Thoracic aorta (tissue), 2 donors: Measurements from ENCODE around the gene SFT2D1. TPM values are rescaled to one million over a fixed set of nuclear protein-coding genes. Genes with fewer than 3 reads are reported as not detected.

Experiments used
- ATAC-seq: fragments of 150-250 bp; one replicate; pipeline ENCODE4 v1.8.0; 2017; ENCODE audit warnings: low read depth; ENCODE audit not compliant: insufficient number of reproducible peaks, low FRiP score
- DNase-seq: peaks from one replicate; pipeline ENCODE4 v3.0.0-alpha.2; 2020; ENCODE audit warnings: low spot score
- H3K27ac ChIP-seq, 2 donors: fragments of 200-600 bp; sonication (generic); 1 replicate in 1 of 2; 2 replicates in 1 of 2; pipeline ENCODE4 v1.5.1; 2016; ENCODE audit warnings: mild to moderate bottlenecking in 2 of 2, moderate library complexity in 2 of 2
- H3K27me3 ChIP-seq: fragments of 200-600 bp; sonication (generic); replicated peaks from 2 replicates; pipeline ENCODE4 v1.6.0; 2016; ENCODE audit warnings: mild to moderate bottlenecking; ENCODE audit not compliant: insufficient read depth
- H3K36me3 ChIP-seq: fragments of 200-600 bp; sonication (generic); one replicate; pipeline ENCODE4 v1.5.1; 2016
- H3K4me1 ChIP-seq, 2 donors: fragments of 200-600 bp; sonication (generic); 1 replicate in 1 of 2; 2 replicates in 1 of 2; pipeline versions ENCODE4 v1.5.1 to v1.6.0; 2016; ENCODE audit warnings: low read depth in 2 of 2, mild to moderate bottlenecking in 1 of 2; ENCODE audit not compliant: control insufficient read depth in 1 of 2
- H3K4me3 ChIP-seq: fragments of 200-600 bp; sonication (generic); 2 replicates; pipeline ENCODE4 v1.5.1; 2016; ENCODE audit warnings: mild to moderate bottlenecking
- H3K9me3 ChIP-seq: fragments of 200-600 bp; sonication (generic); 2 replicates; pipeline ENCODE4 v1.5.1; 2016
- CTCF ChIP-seq: fragments of 200-600 bp; sonication (generic); IDR thresholded peaks from one replicate; pipeline ENCODE4 v1.5.1; 2019; ENCODE audit warnings: antibody characterized with exemption
- total RNA-seq, 2 donors: library from RNA; depleted of rRNA; stranded (reverse); fragments of >200 nt; gene quantifications; one replicate each; pipeline versions ENCODE4 v1.1.0 to v1.2.3, GENCODE V29; 2016

The SFT2D1 gene
- total RNA-seq, 2 donors from 2014 or later, result 23.3 to 27.9 TPM

DNA sequence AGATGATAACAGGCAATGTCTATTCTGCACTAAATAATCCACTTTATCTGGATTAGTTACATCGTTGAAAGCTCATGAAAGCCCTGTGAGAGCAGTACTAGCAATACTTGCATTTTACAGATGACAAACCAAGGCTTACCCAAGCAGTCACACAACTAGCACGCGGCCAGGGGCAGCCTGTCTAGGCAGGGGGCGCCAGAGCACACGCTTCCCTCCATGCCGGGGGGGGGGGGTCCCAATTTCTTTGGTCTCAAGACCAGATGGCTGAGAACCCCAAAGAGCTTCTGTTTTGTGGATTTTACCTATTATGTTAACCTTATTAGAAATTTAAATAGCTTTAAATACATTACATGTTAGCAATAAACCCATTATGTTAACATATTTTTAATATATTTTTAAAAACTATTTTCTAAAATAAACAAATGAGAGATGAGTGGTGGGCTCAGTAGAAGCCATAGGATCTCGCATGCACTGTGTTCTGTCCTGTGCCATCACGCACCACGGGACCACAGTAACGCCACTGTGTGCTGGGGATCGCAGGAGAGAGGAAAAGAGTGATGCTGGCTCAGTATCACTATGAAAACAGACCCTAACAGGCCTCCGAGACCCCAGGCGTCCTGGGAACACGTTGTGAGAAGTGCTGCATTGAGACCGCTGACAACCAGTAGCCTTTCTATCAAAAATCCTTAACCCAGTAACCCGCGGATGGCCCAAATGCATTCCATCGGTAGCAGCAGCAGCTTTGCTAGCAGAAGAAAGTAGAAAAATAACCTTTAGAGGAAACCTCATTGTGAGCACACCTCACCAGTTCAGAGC lies 28.9 kb downstream of the SFT2D1 start:
- H3K27me3 ChIP-seq, result peaks cover 6% of the 10 kb centered on the region
- no peak overlapping the region for H3K27ac ChIP-seq
- H3K4me3 ChIP-seq, result no peak overlapping the region
- H3K4me1 ChIP-seq, result peaks cover 0 to 2% of the 10 kb centered on the region in 2 donors
- H3K36me3 ChIP-seq, result no peaks in the 10 kb centered on the region
- H3K9me3 ChIP-seq, result no peaks in the 10 kb centered on the region
- ATAC-seq, result no peak
- no peak for DNase-seq
- TF ChIP-seq CTCF, result peak; percentile 47

GRCh38 chr6:166312832-166313231 lies 29.5 kb downstream of the SFT2D1 start:
- Histone ChIP-seq H3K36me3 (no peaks in the 10 kb centered on the region), H3K4me1 (peaks cover 0 to 9% of the 10 kb centered on the region in 2 donors), H3K9me3 (no peaks in the 10 kb centered on the region), H3K27me3 (peaks cover 12% of the 10 kb centered on the region), H3K27ac (no peak overlapping the region), H3K4me3 (no peak overlapping the region)
- DNase-seq (no peak), ATAC-seq (no peak)
- no peak for TF ChIP-seq CTCF

- Histone ChIP-seq H3K36me3 (no peaks in the 10 kb centered on the region), H3K9me3 (no peaks in the 10 kb centered on the region), H3K4me1 (peaks cover 0 to 18% of the 10 kb centered on the region in 2 donors), H3K27ac (no peak overlapping the region), H3K4me3 (no peak overlapping the region), H3K27me3 (peaks cover 12% of the 10 kb centered on the region)
- DNase-seq (no peak), ATAC-seq (no peak)
- no peak for TF ChIP-seq CTCF
Observed at GRCh38 chr6:166310634-166311033, 31.7 kb downstream of the SFT2D1 start.

DNA sequence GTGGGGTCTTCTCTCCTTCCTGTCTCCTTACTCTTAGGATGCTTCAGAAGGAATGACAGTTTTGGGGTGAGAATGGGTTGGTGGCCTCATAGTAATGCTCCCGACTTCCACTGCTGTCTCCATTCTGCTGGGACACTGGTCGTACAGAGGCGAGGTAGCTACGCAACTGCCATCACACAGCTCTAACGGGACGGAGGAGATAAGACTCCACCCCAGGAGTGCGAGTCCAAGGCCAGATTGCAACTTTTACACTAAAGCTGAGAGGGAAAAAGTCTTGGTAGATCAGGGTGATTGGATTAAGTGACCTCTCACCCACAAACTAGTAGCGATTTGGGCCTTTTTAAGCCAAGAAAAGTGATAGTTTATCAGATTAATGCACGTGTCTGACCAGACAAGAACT lies 32.4 kb downstream of the SFT2D1 start:
- H3K9me3 ChIP-seq, result no peaks in the 10 kb centered on the region
- no peak for TF ChIP-seq CTCF
- H3K27me3 ChIP-seq, result peaks cover 12% of the 10 kb centered on the region
- no peak overlapping the region for H3K27ac ChIP-seq
- no peaks in the 10 kb centered on the region for H3K36me3 ChIP-seq
- peaks cover 0 to 18% of the 10 kb centered on the region in 2 donors for H3K4me1 ChIP-seq
- H3K4me3 ChIP-seq, result no peak overlapping the region
- DNase-seq, result no peak
- ATAC-seq, result no peak

GRCh38 chr6:166308769-166309589 lies 33.4 kb downstream of the SFT2D1 start:
- ATAC-seq, result no peak
- H3K27me3 ChIP-seq, result peaks cover 12% of the 10 kb centered on the region
- peak overlapping the region; percentile 75 for H3K4me3 ChIP-seq
- no peaks in the 10 kb centered on the region for H3K36me3 ChIP-seq
- no peak for TF ChIP-seq CTCF
- no peaks in the 10 kb centered on the region for H3K9me3 ChIP-seq
- DNase-seq, result no peak
- H3K4me1 ChIP-seq, result peaks cover 0 to 18% of the 10 kb centered on the region in 2 donors
- no peak overlapping the region for H3K27ac ChIP-seq
